ENCODE results near the gene FLT4. TPM values are rescaled to one million over a fixed set of nuclear protein-coding genes. Genes with fewer than 3 reads are reported as not detected.

Gene FLT4
- total and polyA plus RNA-seq, 2 donors (not counting 1 experiment from before 2014, with no cell fraction given) = 0.01 TPM; not detected in 1

DNA sequence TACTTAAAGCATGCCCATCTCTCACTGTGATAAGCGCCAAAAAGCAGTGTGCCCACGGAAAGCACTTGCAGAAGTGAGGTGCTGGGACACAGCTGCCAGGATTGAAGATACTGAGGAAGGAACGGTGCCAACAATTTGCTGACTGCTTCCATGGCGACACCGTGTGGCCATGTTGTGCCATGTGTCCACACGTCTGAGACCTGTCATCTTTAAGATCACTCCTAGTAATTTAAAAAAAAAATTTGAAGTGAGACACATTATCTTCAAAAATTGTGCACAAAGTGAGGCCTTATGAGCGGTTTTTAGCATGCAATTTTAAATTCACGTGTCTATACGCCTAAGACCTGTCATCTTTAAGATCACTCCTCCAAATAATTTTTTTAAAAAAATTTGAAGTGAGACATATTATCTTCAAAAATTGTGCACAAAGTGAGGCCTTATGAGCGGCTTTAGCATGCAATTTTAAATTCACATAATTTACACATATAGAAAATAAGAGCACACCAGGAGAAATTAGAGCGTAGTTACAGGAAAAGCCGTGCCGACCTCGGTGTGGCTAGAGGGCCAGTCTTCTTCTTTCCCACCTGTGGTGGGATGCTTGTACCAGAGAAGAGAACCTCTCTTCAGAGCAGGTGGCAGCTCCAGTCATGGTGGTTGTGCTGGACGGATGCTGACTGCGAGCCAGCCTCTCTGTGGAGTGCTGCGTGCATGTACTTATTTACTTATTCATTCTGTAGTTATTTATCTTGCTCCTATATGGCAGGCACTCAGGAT, 21.4 kb upstream of the FLT4 start:
- TF ChIP-seq, protein P1, sequence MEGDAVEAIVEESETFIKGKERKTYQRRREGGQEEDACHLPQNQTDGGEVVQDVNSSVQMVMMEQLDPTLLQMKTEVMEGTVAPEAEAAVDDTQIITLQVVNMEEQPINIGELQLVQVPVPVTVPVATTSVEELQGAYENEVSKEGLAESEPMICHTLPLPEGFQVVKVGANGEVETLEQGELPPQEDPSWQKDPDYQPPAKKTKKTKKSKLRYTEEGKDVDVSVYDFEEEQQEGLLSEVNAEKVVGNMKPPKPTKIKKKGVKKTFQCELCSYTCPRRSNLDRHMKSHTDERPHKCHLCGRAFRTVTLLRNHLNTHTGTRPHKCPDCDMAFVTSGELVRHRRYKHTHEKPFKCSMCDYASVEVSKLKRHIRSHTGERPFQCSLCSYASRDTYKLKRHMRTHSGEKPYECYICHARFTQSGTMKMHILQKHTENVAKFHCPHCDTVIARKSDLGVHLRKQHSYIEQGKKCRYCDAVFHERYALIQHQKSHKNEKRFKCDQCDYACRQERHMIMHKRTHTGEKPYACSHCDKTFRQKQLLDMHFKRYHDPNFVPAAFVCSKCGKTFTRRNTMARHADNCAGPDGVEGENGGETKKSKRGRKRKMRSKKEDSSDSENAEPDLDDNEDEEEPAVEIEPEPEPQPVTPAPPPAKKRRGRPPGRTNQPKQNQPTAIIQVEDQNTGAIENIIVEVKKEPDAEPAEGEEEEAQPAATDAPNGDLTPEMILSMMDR (IDR thresholded peaks at IDR 0.05) = peak; percentile 55
- no peak for TF ChIP-seq EZH2 (IDR thresholded peaks at IDR 0.05; ENCODE audit: borderline replicate concordance, insufficient read depth, low read depth, low read length, poor library complexity, severe bottlenecking)
- peaks cover 0 to 5% of the 10 kb centered on the region in 2 donors for H3K4me1 ChIP-seq (ENCODE audit: control insufficient read depth in 2 of 2, insufficient read depth in 2 of 2, low read length in 2 of 2)
- H2AFZ ChIP-seq (ENCODE audit: insufficient read depth, low read depth, low read length, poor library complexity, severe bottlenecking) = no peak overlapping the region
- ATAC-seq (ENCODE audit: low read depth) (no peak), DNase-seq (peak; percentile 25)
- no peak overlapping the region for H3K27ac Mint-ChIP-seq
- no peaks in the 10 kb centered on the region for H3K36me3 ChIP-seq (replicated peaks in 1 of 2; ENCODE audit: control extremely low read depth in 1 of 2, control insufficient read depth in 1 of 2, extremely low read depth in 1 of 2, insufficient read depth in 2 of 2, low read length in 1 of 2)
- H3K9ac ChIP-seq (ENCODE audit: low read length) = no peak overlapping the region
- H3K4me2 ChIP-seq (replicated peaks; ENCODE audit: low read depth, low read length, poor library complexity, severe bottlenecking) = peak overlapping the region; percentile 15
- H4K20me1 ChIP-seq (ENCODE audit: control insufficient read depth, insufficient read depth, low read length, poor library complexity, severe bottlenecking) = no peaks in the 10 kb centered on the region
- no peak overlapping the region for H3K27ac ChIP-seq (ENCODE audit: low read length in 2 of 2)
- no peaks in the 10 kb centered on the region for H3K9me3 Mint-ChIP-seq (ENCODE audit: insufficient read depth)
- intact Hi-C loops (cut with micrococcal nuclease) = no loop called here
- no peaks in the 10 kb centered on the region for H3K79me2 ChIP-seq (ENCODE audit: control insufficient read depth, insufficient read depth, low read length)
- no peak overlapping the region for H3K4me3 Mint-ChIP-seq
- peaks cover 8% of the 10 kb centered on the region for H3K4me1 Mint-ChIP-seq
- WGBS (ENCODE audit: insufficient coverage) = 37% methylated on average over 9 of the region's 17 CpGs
- H3K9me3 ChIP-seq (ENCODE audit: control extremely low read depth in 1 of 3, control insufficient read depth in 2 of 3, insufficient read depth in 1 of 3, low read length in 2 of 3) = peaks cover 0 to 8% (median 0%) of the 10 kb centered on the region in 3 donors
- H3K27me3 Mint-ChIP-seq = peaks cover 27% of the 10 kb centered on the region
- ChIA-PET POLR2A (no interaction called here), CTCF (interaction anchor here (0.9 kb wide), 1 partner anchor 12 kb away, joined by 3 read pairs; no protein-coding TSS in a partner anchor)
- no peak overlapping the region for H3K4me3 ChIP-seq (ENCODE audit: control extremely low read depth in 1 of 5, extremely low read depth in 1 of 5, insufficient read depth in 1 of 5, low read depth in 2 of 5, low read length in 4 of 5)
- H3K27me3 ChIP-seq (replicated peaks in 1 of 4; ENCODE audit: control extremely low read depth in 1 of 4, control insufficient read depth in 3 of 4, insufficient read depth in 4 of 4, low read length in 3 of 4) = peaks cover 0 to 10% (median 3%) of the 10 kb centered on the region in 4 experiments

DNA sequence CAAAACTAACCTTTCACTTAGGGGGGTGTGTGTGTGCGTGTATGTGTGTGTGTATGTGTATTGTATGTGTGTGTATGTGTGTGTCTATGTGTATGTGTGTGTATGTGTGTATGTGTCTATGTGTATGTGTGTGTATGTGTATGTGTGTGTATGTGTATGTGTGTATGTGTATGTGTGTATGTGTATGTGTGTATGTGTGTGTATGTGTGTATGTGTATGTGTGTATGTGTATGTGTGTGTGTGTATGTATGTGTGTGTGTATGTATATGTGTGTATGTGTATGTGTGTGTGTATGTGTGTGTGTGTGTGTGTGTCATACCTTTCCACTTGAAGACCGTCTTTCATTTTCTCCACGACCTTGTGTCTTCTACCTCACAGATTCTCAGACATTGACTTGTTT, 20.8 kb upstream of the FLT4 start:
- H3K9me3 Mint-ChIP-seq (ENCODE audit: insufficient read depth) = no peaks in the 10 kb centered on the region
- Histone ChIP-seq H3K9me3 (ENCODE audit: control extremely low read depth in 1 of 3, control insufficient read depth in 2 of 3, insufficient read depth in 1 of 3, low read length in 2 of 3) (peaks cover 0 to 8% (median 0%) of the 10 kb centered on the region in 3 donors), H4K20me1 (ENCODE audit: control insufficient read depth, insufficient read depth, low read length, poor library complexity, severe bottlenecking) (no peaks in the 10 kb centered on the region), H3K36me3 (replicated peaks in 1 of 2; ENCODE audit: control extremely low read depth in 1 of 2, control insufficient read depth in 1 of 2, extremely low read depth in 1 of 2, insufficient read depth in 2 of 2, low read length in 1 of 2) (no peaks in the 10 kb centered on the region), H3K27me3 (replicated peaks in 1 of 4; ENCODE audit: control extremely low read depth in 1 of 4, control insufficient read depth in 3 of 4, insufficient read depth in 4 of 4, low read length in 3 of 4) (peaks cover 0 to 6% (median 0%) of the 10 kb centered on the region in 4 experiments), H2AFZ (ENCODE audit: insufficient read depth, low read depth, low read length, poor library complexity, severe bottlenecking) (no peak overlapping the region), H3K27ac (ENCODE audit: low read length in 2 of 2) (no peak overlapping the region), H3K4me1 (ENCODE audit: control insufficient read depth in 2 of 2, insufficient read depth in 2 of 2, low read length in 2 of 2) (peaks cover 0 to 5% of the 10 kb centered on the region in 2 donors), H3K79me2 (ENCODE audit: control insufficient read depth, insufficient read depth, low read length) (no peaks in the 10 kb centered on the region), H3K4me2 (replicated peaks; ENCODE audit: low read depth, low read length, poor library complexity, severe bottlenecking) (peak overlapping the region; percentile 15), H3K4me3 (ENCODE audit: control extremely low read depth in 1 of 5, extremely low read depth in 1 of 5, insufficient read depth in 1 of 5, low read depth in 2 of 5, low read length in 4 of 5) (no peak overlapping the region), H3K9ac (ENCODE audit: low read length) (no peak overlapping the region)
- H3K27ac Mint-ChIP-seq = no peak overlapping the region
- ATAC-seq (ENCODE audit: low read depth) = no peak
- intact Hi-C loops (cut with micrococcal nuclease) = no loop called here
- H3K4me3 Mint-ChIP-seq = no peak overlapping the region
- TF ChIP-seq EZH2 (IDR thresholded peaks at IDR 0.05; ENCODE audit: borderline replicate concordance, insufficient read depth, low read depth, low read length, poor library complexity, severe bottlenecking) = no peak
- TF ChIP-seq, protein P1 (IDR thresholded peaks at IDR 0.05) = no peak
- H3K4me1 Mint-ChIP-seq = peaks cover 8% of the 10 kb centered on the region
- peaks cover 22% of the 10 kb centered on the region for H3K27me3 Mint-ChIP-seq
- WGBS (ENCODE audit: insufficient coverage) = 53% methylated on average over 2 of the region's 3 CpGs
- no peak for DNase-seq
- POLR2A ChIA-PET = no interaction called here
- CTCF ChIA-PET = interaction anchor here (0.9 kb wide), 1 partner anchor 12 kb away, joined by 3 read pairs; no protein-coding TSS in a partner anchor
